ENCODE measurements around the gene TTF2. TPM values are rescaled to one million over a fixed set of nuclear protein-coding genes. Genes with fewer than 3 reads are reported as not detected.
"Not testable (repeated sequence)": the region's sequence is repeated elsewhere in the genome, so short reads cannot be mapped to it uniquely, and the experiment has no call there.

The TTF2 gene
- total RNA-seq, 1 experiment from 2014 or later: 31.9 TPM

- TF ChIP-seq CTCF (IDR thresholded peaks at IDR 0.05; ENCODE audit: insufficient read depth in 1 of 2, low read depth in 1 of 2, low read length in 1 of 2, severe bottlenecking in 1 of 2, unreplicated experiment in 1 of 2): no peak
- H3K4me3 Mint-ChIP-seq (ENCODE audit: unreplicated experiment): no peak overlapping the region
- H3K27ac Mint-ChIP-seq (ENCODE audit: unreplicated experiment): no peak overlapping the region
- Histone ChIP-seq H3K4me1 (0 out of 2 replicates have a peak, but pooled peaks cover 5% of the 10 kb centered on the region), H3K36me3 (ENCODE audit: control insufficient read depth, insufficient read depth, low read length) (no peaks in the 10 kb centered on the region), H3K9me3 (no peaks in the 10 kb centered on the region), H3K4me3 (ENCODE audit: low read depth, low read length) (no peak overlapping the region), H3K27me3 (replicated peaks; ENCODE audit: control insufficient read depth, insufficient read depth, low read length) (no peaks in the 10 kb centered on the region)
- BruUV-seq (replicated peaks): no TSS peak
- H3K9me3 Mint-ChIP-seq (ENCODE audit: unreplicated experiment): no peaks in the 10 kb centered on the region
- ChIA-PET POLR2A (no interaction called here), CTCF (no interaction called here)
- no peaks in the 10 kb centered on the region for H3K36me3 Mint-ChIP-seq (ENCODE audit: insufficient read depth, unreplicated experiment)
- H3K27me3 Mint-ChIP-seq (ENCODE audit: insufficient read depth, unreplicated experiment): no peaks in the 10 kb centered on the region
- intact Hi-C loops (cut with micrococcal nuclease; ENCODE audit: unreplicated experiment): no loop called here
- DNase-seq: no peak
- peaks cover 9% of the 10 kb centered on the region for H3K4me1 Mint-ChIP-seq (ENCODE audit: low read depth, unreplicated experiment)
Measured at GRCh38 chr1:117117697-117118096, 57.6 kb downstream of the TTF2 start.

- CTCF ChIA-PET: no interaction called here
Measured at GRCh38 chr1:117118137-117118536, 58.0 kb downstream of the TTF2 start.

GRCh38 chr1:117119144-117119543 lies 59.0 kb downstream of the TTF2 start:
- H3K9me3 Mint-ChIP-seq (ENCODE audit: unreplicated experiment); H3K9me3 ChIP-seq; BruUV-seq (replicated peaks); DNase-seq; H3K27me3 ChIP-seq (replicated peaks; ENCODE audit: control insufficient read depth, insufficient read depth, low read length); CTCF ChIA-PET; H3K27ac Mint-ChIP-seq (ENCODE audit: unreplicated experiment); H3K4me3 Mint-ChIP-seq (ENCODE audit: unreplicated experiment); H3K36me3 Mint-ChIP-seq (ENCODE audit: insufficient read depth, unreplicated experiment); H3K4me1 ChIP-seq; H3K27me3 Mint-ChIP-seq (ENCODE audit: insufficient read depth, unreplicated experiment); H3K4me3 ChIP-seq (ENCODE audit: low read depth, low read length); intact Hi-C loops (cut with micrococcal nuclease; ENCODE audit: unreplicated experiment); H3K36me3 ChIP-seq (ENCODE audit: control insufficient read depth, insufficient read depth, low read length): not testable (repeated sequence)
- H3K4me1 Mint-ChIP-seq (ENCODE audit: low read depth, unreplicated experiment): peaks cover 12% of the 10 kb centered on the region
- POLR2A ChIA-PET: interaction anchor here (0.7 kb wide), 1 partner anchor 26 kb away, joined by 4 read pairs; no protein-coding TSS in a partner anchor

More at GRCh38 chr1:117118137-117118536, 58.0 kb downstream of the TTF2 start:
- no peaks in the 10 kb centered on the region for H3K36me3 ChIP-seq (ENCODE audit: control insufficient read depth, insufficient read depth, low read length)
- H3K4me1 Mint-ChIP-seq (ENCODE audit: low read depth, unreplicated experiment): peaks cover 12% of the 10 kb centered on the region
- H3K4me3 ChIP-seq (ENCODE audit: low read depth, low read length): no peak overlapping the region
- intact Hi-C loops (cut with micrococcal nuclease; ENCODE audit: unreplicated experiment): no loop called here
- H3K9me3 ChIP-seq: no peaks in the 10 kb centered on the region
- H3K27me3 Mint-ChIP-seq (ENCODE audit: insufficient read depth, unreplicated experiment): no peaks in the 10 kb centered on the region
- TF ChIP-seq CTCF (IDR thresholded peaks at IDR 0.05; ENCODE audit: insufficient read depth in 1 of 2, low read depth in 1 of 2, low read length in 1 of 2, severe bottlenecking in 1 of 2, unreplicated experiment in 1 of 2): no peak
- 0 out of 2 replicates have a peak, but pooled peaks cover 5% of the 10 kb centered on the region for H3K4me1 ChIP-seq
- H3K4me3 Mint-ChIP-seq (ENCODE audit: unreplicated experiment): no peak overlapping the region
- no peaks in the 10 kb centered on the region for H3K9me3 Mint-ChIP-seq (ENCODE audit: unreplicated experiment)
- no peaks in the 10 kb centered on the region for H3K36me3 Mint-ChIP-seq (ENCODE audit: insufficient read depth, unreplicated experiment)
- H3K27me3 ChIP-seq (replicated peaks; ENCODE audit: control insufficient read depth, insufficient read depth, low read length): no peaks in the 10 kb centered on the region
- no TSS peak for BruUV-seq (replicated peaks)
- H3K27ac Mint-ChIP-seq (ENCODE audit: unreplicated experiment): no peak overlapping the region
- POLR2A ChIA-PET: no interaction called here
- DNase-seq: no peak

Measured in Caco-2 (cell line).